Heart left ventricle (tissue), 13 donors: ENCODE measurements around the gene BMP2.

Experiments
- CTCF ChIP-seq, 12 donors: fragments of 200-600 bp; sonication (generic) in 4 of 12; IDR thresholded peaks; one replicate each; pipeline versions ENCODE4 v1.5.0 to v1.8.0; 2018 to 2022; ENCODE audit warnings: antibody characterized with exemption in 12 of 12, mild to moderate bottlenecking in 5 of 12
- POLR2A ChIP-seq, 2 donors: fragments of 450-650 bp; IDR thresholded peaks; one replicate each; pipeline ENCODE4 v1.6.1; 2017; ENCODE audit warnings: antibody characterized with exemption in 2 of 2, mild to moderate bottlenecking in 2 of 2, moderate library complexity in 2 of 2
- donor health status: ischemic (EF 13 %, LVEDD 7.1; RV severe dilation, severe dysfunction).
- donor health status: DM: no; HTN: yes; CAD: no.
- donor health status: DM: no; HTN: no; CAD: no.
- donor health status: ischemic (EF 25% LVEDD 6.9; RV normal size, moderate dysfunction).
- donor health status: ischemic (EF 25% LVEDD 5.7; RV mildly dilated, moderate dysfunction).
- donor health status: ischemic (EF 35%, LVEDD 5.7; RV mildly dilated, moderate dysfunction).
- donor health status: nonischemic (EF 11% LVEDD 7.7; RV severe dilation, severe dysfunction).
- donor health status: DM: yes; HTN: yes; CAD: no.
- donor health status: PGD.
- donor health status: ischemic (EF 29% LVEDD 5.4; RV normal size, mild dysfunction).
- donor health status: nonischemic (EF 23%, LVEDD 6.1; RV moderate dilation, normal function).

GRCh38 chr20:6828794-6829423 is 61.4 kb downstream of the BMP2 start:
- TF ChIP-seq CTCF (IDR thresholded peaks at IDR 0.05), result peak; percentile 63 to 83 (median 68)
- no peak for TF ChIP-seq POLR2A (IDR thresholded peaks at IDR 0.05)
